Mesenteric fat pad (tissue), 1 donor: ENCODE measurements around the gene PROK2. TPM values are rescaled to one million over a fixed set of nuclear protein-coding genes. Genes with fewer than 3 reads are reported as not detected.

Source experiments
- DNase-seq: peaks from one replicate; pipeline ENCODE4 v3.0.0-alpha.2; 2020; ENCODE audit warnings: low spot score
- total RNA-seq: library from RNA; stranded (reverse); fragmentation: NEBNext Ultra II Directional; extraction: Animal tissue kit (Norgen Biotek cat#: 25700); gene quantifications from one replicate; pipeline ENCODE4 v1.2.1, GENCODE V29; 2021
- donor health status: DM: yes; HTN: yes; CAD: no.

PROK2 gene
- total RNA-seq, 1 donor from 2014 or later: 9.8 TPM

- no peak for DNase-seq
Measured at GRCh38 chr3:71787851-71788405, 3.0 kb upstream of the PROK2 start.

- no peak for DNase-seq
Measured at GRCh38 chr3:71786551-71786950, 1.6 kb upstream of the PROK2 start.

GRCh38 chr3:71786217-71786549 is 1.2 kb upstream of the PROK2 start:
- DNase-seq: no peak

GRCh38 chr3:71785532-71786216 is 726 bp upstream of the PROK2 start:
- DNase-seq: no peak

GRCh38 chr3:71784201-71784913 is 591 bp downstream of the PROK2 start:
- no peak for DNase-seq

GRCh38 chr3:71783152-71783551 is 1.8 kb downstream of the PROK2 start:
- no peak for DNase-seq

GRCh38 chr3:71780430-71780829 is 4.5 kb downstream of the PROK2 start:
- DNase-seq: no peak

- no peak for DNase-seq
Measured at GRCh38 chr3:71779674-71780377, 5.1 kb downstream of the PROK2 start.

GRCh38 chr3:71778353-71778752 is 6.6 kb downstream of the PROK2 start:
- no peak for DNase-seq

GRCh38 chr3:71776538-71776937 is 8.4 kb downstream of the PROK2 start:
- no peak for DNase-seq

- no peak for DNase-seq
Measured at GRCh38 chr3:71771884-71772283, 13.1 kb downstream of the PROK2 start.

GRCh38 chr3:71771126-71771525 is 13.8 kb downstream of the PROK2 start:
- no peak for DNase-seq

GRCh38 chr3:71763426-71763825 is 21.5 kb downstream of the PROK2 start:
- no peak for DNase-seq

GRCh38 chr3:71760140-71760539 is 24.8 kb downstream of the PROK2 start:
- no peak for DNase-seq

- no peak for DNase-seq
Measured at GRCh38 chr3:71759401-71759800, 25.5 kb downstream of the PROK2 start.

- no peak for DNase-seq
Measured at GRCh38 chr3:71758091-71758490, 26.9 kb downstream of the PROK2 start.

- DNase-seq: no peak
Measured at GRCh38 chr3:71754610-71755253, 30.2 kb downstream of the PROK2 start.

- DNase-seq: no peak
Measured at GRCh38 chr3:71753701-71754609, 31.0 kb downstream of the PROK2 start, which contains the start of gene GPR27. Gene GPR27, plus strand, starts transcription at chr3:71753855. Its CDS starts 195 bp downstream, at chr3:71754050.

GRCh38 chr3:71752831-71753700 is 31.9 kb downstream of the PROK2 start:
- DNase-seq: no peak
